Dendritic cell treated with granulocyte-macrophage colony-stimulating factor and Interleukin-4, amounts not matched to agents 40 ng/mL and 50 ng/mL, for 4 days (primary cell): ENCODE results near the gene ENOPH1.
A peak's percentile ranks its signal among the peaks of the same experiment; 100 is the strongest.

ENCODE experiments used
- H3K27ac Mint-ChIP-seq: one replicate; pipeline ENCODE4 v1.8.0; 2022; ENCODE audit warnings: mild to moderate bottlenecking, mixed read lengths
- H3K27me3 Mint-ChIP-seq: one replicate; pipeline ENCODE4 v1.8.0; 2022; ENCODE audit warnings: mild to moderate bottlenecking, mixed read lengths
- H3K36me3 Mint-ChIP-seq: one replicate; pipeline ENCODE4 v1.8.0; 2022; ENCODE audit warnings: low read depth, mixed read lengths
- H3K4me1 Mint-ChIP-seq: one replicate; pipeline ENCODE4 v1.8.0; 2022; ENCODE audit warnings: low read depth, mixed read lengths
- H3K4me3 Mint-ChIP-seq: one replicate; pipeline ENCODE4 v1.8.0; 2022; ENCODE audit warnings: mild to moderate bottlenecking, moderate library complexity, mixed read lengths
- H3K9me3 Mint-ChIP-seq: one replicate; pipeline ENCODE4 v1.8.0; 2022; ENCODE audit warnings: mixed read lengths
- intact Hi-C: fragments of 100-400 bp; cut with micrococcal nuclease; formaldehyde crosslinking; loops from one replicate; pipeline ENCODE4 v1.15.0; 2022

ENOPH1 gene

GRCh38 chr4:82433791-82434190 lies 3.4 kb downstream of the ENOPH1 start:
- Mint-ChIP-seq H3K9me3 (no peaks in the 10 kb centered on the region), H3K27ac (no peak overlapping the region), H3K4me1 (peaks cover 37% of the 10 kb centered on the region), H3K4me3 (no peak overlapping the region), H3K36me3 (peaks cover 47% of the 10 kb centered on the region), H3K27me3 (no peaks in the 10 kb centered on the region)
- intact Hi-C loops = no loop called here

DNA sequence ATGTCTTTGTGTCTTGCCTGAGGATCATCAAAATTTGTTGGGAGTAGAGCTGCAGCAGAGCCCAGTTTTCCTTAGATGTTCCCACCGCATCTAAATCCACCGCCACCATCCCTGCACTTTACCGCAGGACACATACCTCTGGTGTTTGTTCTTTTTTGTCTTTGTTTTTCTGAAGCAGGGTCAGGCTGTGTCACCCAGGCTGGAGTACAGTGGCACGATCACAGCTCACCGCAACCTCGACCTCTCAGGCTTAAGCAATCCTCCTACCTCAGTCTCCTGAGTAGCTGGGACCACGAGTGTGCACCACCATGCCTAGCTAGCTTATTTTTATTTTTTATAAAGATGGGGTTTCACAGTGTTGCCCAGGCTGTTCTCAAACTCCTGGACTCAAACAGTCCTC lies 4.6 kb downstream of the ENOPH1 start:
- intact Hi-C loops = no loop called here
- no peak overlapping the region for H3K4me3 Mint-ChIP-seq
- no peaks in the 10 kb centered on the region for H3K27me3 Mint-ChIP-seq
- H3K36me3 Mint-ChIP-seq = peaks cover 36% of the 10 kb centered on the region
- no peak overlapping the region for H3K27ac Mint-ChIP-seq
- peaks cover 43% of the 10 kb centered on the region for H3K4me1 Mint-ChIP-seq
- no peaks in the 10 kb centered on the region for H3K9me3 Mint-ChIP-seq

- Mint-ChIP-seq H3K4me3 (no peak overlapping the region), H3K27ac (no peak overlapping the region), H3K36me3 (peaks cover 29% of the 10 kb centered on the region), H3K9me3 (no peaks in the 10 kb centered on the region), H3K27me3 (no peaks in the 10 kb centered on the region), H3K4me1 (peaks cover 40% of the 10 kb centered on the region)
- intact Hi-C loops = no loop called here
These were observed 5.7 kb downstream of the ENOPH1 start for GRCh38 chr4:82436130-82436529.

GRCh38 chr4:82436780-82437179 lies 6.4 kb downstream of the ENOPH1 start:
- peaks cover 29% of the 10 kb centered on the region for H3K36me3 Mint-ChIP-seq
- peaks cover 36% of the 10 kb centered on the region for H3K4me1 Mint-ChIP-seq
- intact Hi-C loops = no loop called here
- H3K4me3 Mint-ChIP-seq = no peak overlapping the region
- H3K9me3 Mint-ChIP-seq = no peaks in the 10 kb centered on the region
- no peaks in the 10 kb centered on the region for H3K27me3 Mint-ChIP-seq
- H3K27ac Mint-ChIP-seq = no peak overlapping the region

GRCh38 chr4:82437285-82438005 lies 7.1 kb downstream of the ENOPH1 start:
- Mint-ChIP-seq H3K27me3 (no peaks in the 10 kb centered on the region), H3K36me3 (peaks cover 29% of the 10 kb centered on the region), H3K27ac (no peak overlapping the region)

GRCh38 chr4:82439088-82439487 lies 8.7 kb downstream of the ENOPH1 start:
- H3K4me1 Mint-ChIP-seq = peaks cover 24% of the 10 kb centered on the region
- no peak overlapping the region for H3K4me3 Mint-ChIP-seq
- H3K36me3 Mint-ChIP-seq = peaks cover 37% of the 10 kb centered on the region
- no peaks in the 10 kb centered on the region for H3K9me3 Mint-ChIP-seq
- intact Hi-C loops = no loop called here
- no peaks in the 10 kb centered on the region for H3K27me3 Mint-ChIP-seq
- no peak overlapping the region for H3K27ac Mint-ChIP-seq

More at GRCh38 chr4:82437285-82438005, 7.1 kb downstream of the ENOPH1 start:
- Mint-ChIP-seq H3K9me3 (no peaks in the 10 kb centered on the region), H3K4me3 (no peak overlapping the region), H3K4me1 (peaks cover 31% of the 10 kb centered on the region)
- intact Hi-C loops = no loop called here

- Mint-ChIP-seq H3K4me3 (no peak overlapping the region), H3K36me3 (peaks cover 64% of the 10 kb centered on the region), H3K27me3 (no peaks in the 10 kb centered on the region), H3K9me3 (no peaks in the 10 kb centered on the region), H3K27ac (peak overlapping the region; percentile 12), H3K4me1 (no peaks in the 10 kb centered on the region)
- intact Hi-C loops = no loop called here
These were observed 17.5 kb downstream of the ENOPH1 start for GRCh38 chr4:82447886-82448285.

DNA sequence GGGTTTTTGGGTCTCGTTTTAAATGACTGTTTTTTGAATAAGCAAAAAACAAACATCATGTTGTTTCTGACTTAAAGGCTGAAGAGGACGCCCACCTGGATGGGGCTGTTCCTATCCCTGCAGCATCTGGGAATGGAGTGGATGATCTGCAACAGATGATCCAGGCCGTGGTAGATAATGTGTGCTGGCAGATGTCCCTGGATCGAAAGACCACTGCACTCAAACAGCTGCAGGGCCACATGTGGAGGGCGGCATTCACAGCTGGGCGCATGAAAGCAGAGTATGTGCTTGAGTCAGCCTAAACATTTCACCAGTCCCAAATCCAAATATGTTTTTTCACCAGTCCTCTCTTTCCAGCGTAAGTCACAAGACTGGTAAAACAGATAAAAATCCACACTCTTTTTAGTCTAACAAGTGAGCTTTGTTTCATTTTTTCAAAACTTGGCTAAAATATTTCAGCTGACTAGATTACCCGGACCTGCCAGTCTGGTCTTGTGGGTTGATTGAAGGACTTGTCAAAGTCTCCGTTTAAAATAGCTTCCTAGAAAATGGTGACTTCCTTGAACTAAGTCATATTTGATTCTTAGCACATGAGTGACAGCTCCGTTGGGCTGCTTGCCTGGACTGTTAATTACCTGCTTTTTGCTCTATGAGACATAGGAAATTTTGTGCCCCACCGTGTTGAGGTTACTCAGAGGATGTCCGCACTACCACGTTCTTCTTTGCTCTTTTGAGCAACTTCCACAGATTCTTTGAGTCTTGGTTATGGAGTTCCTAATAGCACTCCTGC lies 20.8 kb downstream of the ENOPH1 start:
- Mint-ChIP-seq H3K4me1 (no peaks in the 10 kb centered on the region), H3K27me3 (no peaks in the 10 kb centered on the region), H3K9me3 (no peaks in the 10 kb centered on the region), H3K27ac (no peak overlapping the region), H3K4me3 (no peak overlapping the region), H3K36me3 (peaks cover 73% of the 10 kb centered on the region)
- intact Hi-C loops = no loop called here

- Mint-ChIP-seq H3K27ac (no peak overlapping the region), H3K4me1 (no peaks in the 10 kb centered on the region), H3K27me3 (no peaks in the 10 kb centered on the region), H3K4me3 (no peak overlapping the region), H3K36me3 (peaks cover 82% of the 10 kb centered on the region), H3K9me3 (no peaks in the 10 kb centered on the region)
- intact Hi-C loops = no loop called here
These were observed 21.6 kb downstream of the ENOPH1 start for GRCh38 chr4:82452026-82452425.

DNA sequence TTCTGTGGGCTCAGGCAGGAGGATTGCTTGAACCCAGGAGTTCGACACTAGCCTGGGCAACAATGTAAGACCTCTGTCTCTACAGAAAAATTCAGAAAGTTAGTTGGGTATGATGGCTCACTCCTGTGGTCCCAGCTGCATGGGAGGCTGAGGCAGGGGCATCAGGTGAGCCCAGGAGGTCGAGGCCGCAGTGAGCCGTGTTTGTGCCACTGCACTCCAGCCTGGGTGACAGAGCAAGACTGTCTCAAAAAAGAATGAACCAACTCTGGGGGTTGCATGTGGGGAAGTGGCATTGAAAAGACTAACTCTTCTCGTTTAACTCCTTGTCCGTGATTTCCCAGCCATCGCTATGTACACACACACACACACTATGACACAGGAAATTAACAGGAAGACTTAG lies 26.9 kb downstream of the ENOPH1 start:
- Mint-ChIP-seq H3K9me3 (no peaks in the 10 kb centered on the region), H3K27me3 (no peaks in the 10 kb centered on the region), H3K4me3 (no peak overlapping the region), H3K36me3 (peaks cover 77% of the 10 kb centered on the region), H3K27ac (no peak overlapping the region), H3K4me1 (no peaks in the 10 kb centered on the region)
- intact Hi-C loops = no loop called here

- Mint-ChIP-seq H3K27ac (no peak overlapping the region), H3K4me3 (no peak overlapping the region), H3K36me3 (peaks cover 70% of the 10 kb centered on the region), H3K9me3 (no peaks in the 10 kb centered on the region), H3K4me1 (peaks cover 2% of the 10 kb centered on the region), H3K27me3 (no peaks in the 10 kb centered on the region)
- intact Hi-C loops = no loop called here
These were observed 28.3 kb downstream of the ENOPH1 start for GRCh38 chr4:82458729-82459128.

- H3K36me3 Mint-ChIP-seq = peaks cover 56% of the 10 kb centered on the region
- no peaks in the 10 kb centered on the region for H3K9me3 Mint-ChIP-seq
- no peak overlapping the region for H3K4me3 Mint-ChIP-seq
- peaks cover 12% of the 10 kb centered on the region for H3K4me1 Mint-ChIP-seq
- no peaks in the 10 kb centered on the region for H3K27me3 Mint-ChIP-seq
- H3K27ac Mint-ChIP-seq = no peak overlapping the region
- intact Hi-C loops = loop anchor here (1.0 to 10.0 kb wide), 2 partner anchors 278 to 363 kb away; no protein-coding TSS in a partner anchor
These were observed 31.3 kb downstream of the ENOPH1 start for GRCh38 chr4:82461710-82462109.

GRCh38 chr4:82462415-82462831 lies 32.0 kb downstream of the ENOPH1 start:
- intact Hi-C loops = loop anchor here (1.0 to 10.0 kb wide), 2 partner anchors 277 to 362 kb away; no protein-coding TSS in a partner anchor
- Mint-ChIP-seq H3K27ac (no peak overlapping the region), H3K36me3 (peaks cover 49% of the 10 kb centered on the region), H3K27me3 (no peaks in the 10 kb centered on the region), H3K4me1 (peaks cover 12% of the 10 kb centered on the region), H3K4me3 (no peak overlapping the region), H3K9me3 (no peaks in the 10 kb centered on the region)

DNA sequence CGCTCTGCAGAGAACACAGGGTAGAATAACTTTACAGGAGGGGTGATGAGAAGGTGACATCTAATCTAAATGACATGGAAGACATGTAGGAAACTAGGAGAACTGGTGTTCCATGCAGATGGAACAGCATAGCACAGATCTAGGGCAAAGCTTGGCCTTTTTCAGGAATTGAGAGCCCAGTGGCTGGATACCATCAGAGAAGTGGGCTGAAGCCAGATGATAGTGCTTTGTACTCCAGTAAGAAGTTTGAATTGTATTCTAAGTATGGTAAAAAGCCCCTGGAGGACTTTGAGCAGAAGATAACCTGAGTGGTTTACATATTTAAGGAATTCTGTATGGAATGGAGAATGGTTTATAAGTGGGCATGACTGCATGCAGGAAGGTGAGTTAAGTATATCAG lies 32.8 kb downstream of the ENOPH1 start:
- intact Hi-C loops = loop anchor here (10.0 kb wide), 1 partner anchor 362 kb away; no protein-coding TSS in a partner anchor
- H3K27ac Mint-ChIP-seq = no peak overlapping the region
- H3K4me1 Mint-ChIP-seq = peaks cover 12% of the 10 kb centered on the region
- H3K9me3 Mint-ChIP-seq = no peaks in the 10 kb centered on the region
- no peak overlapping the region for H3K4me3 Mint-ChIP-seq
- H3K27me3 Mint-ChIP-seq = no peaks in the 10 kb centered on the region
- H3K36me3 Mint-ChIP-seq = peaks cover 41% of the 10 kb centered on the region
